GM12878 (cell line): ENCODE results near the gene PROSER3. TPM values are rescaled to one million over a fixed set of nuclear protein-coding genes. Genes with fewer than 3 reads are reported as not detected.
A peak's percentile ranks its signal among the peaks of the same experiment; 100 is the strongest.

Experiments
- BCL3 ChIP-seq: IDR thresholded peaks from 2 replicates; pipeline ENCODE4 v1.6.1; 2011; ENCODE audit warnings: borderline replicate concordance, low read depth, mild to moderate bottlenecking, moderate library complexity, low read length; ENCODE audit not compliant: insufficient read depth, poor library complexity, severe bottlenecking
- CBX3 ChIP-seq: fragments of 200-600 bp; sonication (generic); IDR thresholded peaks from 2 replicates; pipeline ENCODE4 v1.6.1; 2016; ENCODE audit warnings: low read depth, borderline replicate concordance
- IRF4 ChIP-seq: IDR thresholded peaks from 2 replicates; pipeline ENCODE4 v1.6.1; 2011; ENCODE audit warnings: low read depth, low read length
- KLF5 ChIP-seq: fragments of 450-650 bp; IDR thresholded peaks from 2 replicates; pipeline ENCODE4 v1.6.1; 2014; ENCODE audit warnings: mild to moderate bottlenecking; ENCODE audit not compliant: partially characterized antibody
- MYB ChIP-seq: fragments of 150-350 bp; IDR thresholded peaks from 2 replicates; pipeline ENCODE4 v1.6.1; 2014; ENCODE audit warnings: mild to moderate bottlenecking, low read depth, low read length, borderline replicate concordance
- NBN ChIP-seq: fragments of 450-650 bp; IDR thresholded peaks from 2 replicates; pipeline ENCODE4 v1.6.1; 2016
- NR2C1 ChIP-seq: fragments of 450-650 bp; IDR thresholded peaks from 2 replicates; pipeline ENCODE4 v1.6.1; 2017; ENCODE audit warnings: antibody characterized with exemption, mild to moderate bottlenecking, moderate library complexity
- PAX5 ChIP-seq: IDR thresholded peaks from 2 replicates; pipeline ENCODE4 v1.6.1; 2011; ENCODE audit warnings: low read depth, low read length, borderline replicate concordance
- PAX8 ChIP-seq: fragments of 450-650 bp; IDR thresholded peaks from 2 replicates; pipeline ENCODE4 v1.6.1; 2017; ENCODE audit warnings: mild to moderate bottlenecking, moderate library complexity
- POLR2AphosphoS2 ChIP-seq: IDR thresholded peaks from 2 replicates; pipeline ENCODE4 v1.6.1; 2011; ENCODE audit warnings: low read depth, mild to moderate bottlenecking, low read length, improper control_type of control experiment, moderate library complexity
- RCOR1 ChIP-seq: conservative IDR thresholded peaks from 2 replicates; pipeline ENCODE4 v1.6.1; 2012; ENCODE audit warnings: low read depth, low read length, improper control_type of control experiment
- STAT3 ChIP-seq: IDR thresholded peaks from 2 replicates; pipeline ENCODE4 v1.6.1; 2011; ENCODE audit warnings: low read depth, low read length, improper control_type of control experiment
- ZBTB11 ChIP-seq: fragments of 450-650 bp; formaldehyde crosslinking; IDR thresholded peaks from 2 replicates; pipeline ENCODE4 v1.5.0; 2022; ENCODE audit warnings: mild to moderate bottlenecking, missing genetic modification characterization
- ZNF207 ChIP-seq: fragments of 450-650 bp; IDR thresholded peaks from 2 replicates; pipeline ENCODE4 v1.6.1; 2014; ENCODE audit warnings: antibody characterized with exemption, mild to moderate bottlenecking, borderline replicate concordance
- ZSCAN29 ChIP-seq: fragments of 450-650 bp; IDR thresholded peaks from 2 replicates; pipeline ENCODE4 v1.6.1; 2017; ENCODE audit warnings: mild to moderate bottlenecking, moderate library complexity
- ZZZ3 ChIP-seq: IDR thresholded peaks from 2 replicates; pipeline ENCODE4 v1.6.1; 2011; ENCODE audit warnings: low read depth; ENCODE audit not compliant: control insufficient read depth, insufficient read length
- polyA plus RNA-seq, 11 experiments: library from polyadenylated mRNA; depleted of rRNA in 4 of 11; unstranded in 6 of 11; stranded (reverse) in 5 of 11; fragments of >200 nt; fragmentation: Nextera tagmentation in 4 of 11; fragmentation: Illumina TruSeq in 1 of 11; extraction: Ambion mirVana in 4 of 11; extraction: Trizol in 1 of 11; gene quantifications; 1 replicate in 1 of 11; 2 replicates in 10 of 11; pipeline versions ENCODE4 v1.2.1 to v1.2.3, GENCODE V29; 2011 to 2016; ENCODE audit warnings: inconsistent platforms in 2 of 11, missing spikeins in 2 of 11, low read depth in 1 of 11
- total RNA-seq, 4 experiments: library from RNA; depleted of rRNA in 3 of 4; stranded (reverse); fragments of >200 nt in 3 of 4; fragmentation: Illumina TruSeq in 1 of 4; extraction: Trizol in 1 of 4; gene quantifications; 2 replicates each; pipeline versions ENCODE4 v1.2.1 to v1.2.3, GENCODE V29; 2013 to 2021
- TF ChIP-seq, protein P1 (sequence below): fragments of 450-650 bp; IDR thresholded peaks from 2 replicates; pipeline ENCODE4 v1.6.1; 2017; ENCODE audit warnings: antibody characterized with exemption, mild to moderate bottlenecking, moderate library complexity
- TF ChIP-seq, protein P2 (sequence below): IDR thresholded peaks from 2 replicates; pipeline ENCODE4 v1.6.1; 2012; ENCODE audit warnings: improper control_type of control experiment, low read depth, low read length; ENCODE audit not compliant: insufficient replicate concordance

PROSER3 gene
- total and polyA plus RNA-seq, 10 of the 15 experiments (the other 5 are each of a cell fraction or from before 2014, with no cell fraction given), result 0.85 to 25.1 (median 9.6) TPM

- no peak for TF ChIP-seq STAT3
- no peak for TF ChIP-seq ZBTB11 (CRISPR knock-in tag)
- TF ChIP-seq ZZZ3, result no peak
- no peak for TF ChIP-seq MYB
- TF ChIP-seq, protein P1, sequence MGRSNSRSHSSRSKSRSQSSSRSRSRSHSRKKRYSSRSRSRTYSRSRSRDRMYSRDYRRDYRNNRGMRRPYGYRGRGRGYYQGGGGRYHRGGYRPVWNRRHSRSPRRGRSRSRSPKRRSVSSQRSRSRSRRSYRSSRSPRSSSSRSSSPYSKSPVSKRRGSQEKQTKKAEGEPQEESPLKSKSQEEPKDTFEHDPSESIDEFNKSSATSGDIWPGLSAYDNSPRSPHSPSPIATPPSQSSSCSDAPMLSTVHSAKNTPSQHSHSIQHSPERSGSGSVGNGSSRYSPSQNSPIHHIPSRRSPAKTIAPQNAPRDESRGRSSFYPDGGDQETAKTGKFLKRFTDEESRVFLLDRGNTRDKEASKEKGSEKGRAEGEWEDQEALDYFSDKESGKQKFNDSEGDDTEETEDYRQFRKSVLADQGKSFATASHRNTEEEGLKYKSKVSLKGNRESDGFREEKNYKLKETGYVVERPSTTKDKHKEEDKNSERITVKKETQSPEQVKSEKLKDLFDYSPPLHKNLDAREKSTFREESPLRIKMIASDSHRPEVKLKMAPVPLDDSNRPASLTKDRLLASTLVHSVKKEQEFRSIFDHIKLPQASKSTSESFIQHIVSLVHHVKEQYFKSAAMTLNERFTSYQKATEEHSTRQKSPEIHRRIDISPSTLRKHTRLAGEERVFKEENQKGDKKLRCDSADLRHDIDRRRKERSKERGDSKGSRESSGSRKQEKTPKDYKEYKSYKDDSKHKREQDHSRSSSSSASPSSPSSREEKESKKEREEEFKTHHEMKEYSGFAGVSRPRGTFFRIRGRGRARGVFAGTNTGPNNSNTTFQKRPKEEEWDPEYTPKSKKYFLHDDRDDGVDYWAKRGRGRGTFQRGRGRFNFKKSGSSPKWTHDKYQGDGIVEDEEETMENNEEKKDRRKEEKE, result no peak
- TF ChIP-seq KLF5, result peak; percentile 76
- peak; percentile 93 for TF ChIP-seq IRF4
- TF ChIP-seq, protein P2, sequence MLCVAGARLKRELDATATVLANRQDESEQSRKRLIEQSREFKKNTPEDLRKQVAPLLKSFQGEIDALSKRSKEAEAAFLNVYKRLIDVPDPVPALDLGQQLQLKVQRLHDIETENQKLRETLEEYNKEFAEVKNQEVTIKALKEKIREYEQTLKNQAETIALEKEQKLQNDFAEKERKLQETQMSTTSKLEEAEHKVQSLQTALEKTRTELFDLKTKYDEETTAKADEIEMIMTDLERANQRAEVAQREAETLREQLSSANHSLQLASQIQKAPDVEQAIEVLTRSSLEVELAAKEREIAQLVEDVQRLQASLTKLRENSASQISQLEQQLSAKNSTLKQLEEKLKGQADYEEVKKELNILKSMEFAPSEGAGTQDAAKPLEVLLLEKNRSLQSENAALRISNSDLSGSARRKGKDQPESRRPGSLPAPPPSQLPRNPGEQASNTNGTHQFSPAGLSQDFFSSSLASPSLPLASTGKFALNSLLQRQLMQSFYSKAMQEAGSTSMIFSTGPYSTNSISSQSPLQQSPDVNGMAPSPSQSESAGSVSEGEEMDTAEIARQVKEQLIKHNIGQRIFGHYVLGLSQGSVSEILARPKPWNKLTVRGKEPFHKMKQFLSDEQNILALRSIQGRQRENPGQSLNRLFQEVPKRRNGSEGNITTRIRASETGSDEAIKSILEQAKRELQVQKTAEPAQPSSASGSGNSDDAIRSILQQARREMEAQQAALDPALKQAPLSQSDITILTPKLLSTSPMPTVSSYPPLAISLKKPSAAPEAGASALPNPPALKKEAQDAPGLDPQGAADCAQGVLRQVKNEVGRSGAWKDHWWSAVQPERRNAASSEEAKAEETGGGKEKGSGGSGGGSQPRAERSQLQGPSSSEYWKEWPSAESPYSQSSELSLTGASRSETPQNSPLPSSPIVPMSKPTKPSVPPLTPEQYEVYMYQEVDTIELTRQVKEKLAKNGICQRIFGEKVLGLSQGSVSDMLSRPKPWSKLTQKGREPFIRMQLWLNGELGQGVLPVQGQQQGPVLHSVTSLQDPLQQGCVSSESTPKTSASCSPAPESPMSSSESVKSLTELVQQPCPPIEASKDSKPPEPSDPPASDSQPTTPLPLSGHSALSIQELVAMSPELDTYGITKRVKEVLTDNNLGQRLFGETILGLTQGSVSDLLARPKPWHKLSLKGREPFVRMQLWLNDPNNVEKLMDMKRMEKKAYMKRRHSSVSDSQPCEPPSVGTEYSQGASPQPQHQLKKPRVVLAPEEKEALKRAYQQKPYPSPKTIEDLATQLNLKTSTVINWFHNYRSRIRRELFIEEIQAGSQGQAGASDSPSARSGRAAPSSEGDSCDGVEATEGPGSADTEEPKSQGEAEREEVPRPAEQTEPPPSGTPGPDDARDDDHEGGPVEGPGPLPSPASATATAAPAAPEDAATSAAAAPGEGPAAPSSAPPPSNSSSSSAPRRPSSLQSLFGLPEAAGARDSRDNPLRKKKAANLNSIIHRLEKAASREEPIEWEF, result no peak
- TF ChIP-seq PAX8, result no peak
- TF ChIP-seq NR2C1, result no peak
- TF ChIP-seq RCOR1, result no peak
- TF ChIP-seq POLR2AphosphoS2, result no peak; the same call in 1 of the 2 replicates
- TF ChIP-seq ZNF207, result 0 out of 2 replicates have a peak, but pooled peaks have one; percentile 18
- TF ChIP-seq CBX3, result no peak
- TF ChIP-seq NBN, result peak; percentile 86; the same call in 1 of the 2 replicates
- TF ChIP-seq BCL3, result peak; percentile 40
- no peak for TF ChIP-seq ZSCAN29
- peak; percentile 92 for TF ChIP-seq PAX5
These were observed 15.8 kb upstream of the PROSER3 start, which contains the start of gene IGFLR1 (continued) for GRCh38 chr19:35742121-35742724.
